ELR (cell line): ENCODE measurements around the gene RAB36.
A peak's percentile ranks its signal among the peaks of the same experiment; 100 is the strongest.

Experiments
- DNase-seq: peaks from one replicate; pipeline ENCODE4 v3.0.0-alpha.2; 2015; ENCODE audit warnings: low read depth

RAB36 gene

GRCh38 chr22:23158516-23159290, 13.4 kb downstream of the RAB36 start:
- no peak for DNase-seq

GRCh38 chr22:23159291-23159630, 14.0 kb downstream of the RAB36 start:
- no peak for DNase-seq

GRCh38 chr22:23161029-23161428, 15.8 kb downstream of the RAB36 start:
- DNase-seq: no peak

- DNase-seq: no peak
Observed at GRCh38 chr22:23161574-23161973, 16.3 kb downstream of the RAB36 start.

- DNase-seq: no peak
Observed at GRCh38 chr22:23163665-23164064, 18.4 kb downstream of the RAB36 start.

GRCh38 chr22:23164091-23164490, 18.8 kb downstream of the RAB36 start:
- no peak for DNase-seq

DNA sequence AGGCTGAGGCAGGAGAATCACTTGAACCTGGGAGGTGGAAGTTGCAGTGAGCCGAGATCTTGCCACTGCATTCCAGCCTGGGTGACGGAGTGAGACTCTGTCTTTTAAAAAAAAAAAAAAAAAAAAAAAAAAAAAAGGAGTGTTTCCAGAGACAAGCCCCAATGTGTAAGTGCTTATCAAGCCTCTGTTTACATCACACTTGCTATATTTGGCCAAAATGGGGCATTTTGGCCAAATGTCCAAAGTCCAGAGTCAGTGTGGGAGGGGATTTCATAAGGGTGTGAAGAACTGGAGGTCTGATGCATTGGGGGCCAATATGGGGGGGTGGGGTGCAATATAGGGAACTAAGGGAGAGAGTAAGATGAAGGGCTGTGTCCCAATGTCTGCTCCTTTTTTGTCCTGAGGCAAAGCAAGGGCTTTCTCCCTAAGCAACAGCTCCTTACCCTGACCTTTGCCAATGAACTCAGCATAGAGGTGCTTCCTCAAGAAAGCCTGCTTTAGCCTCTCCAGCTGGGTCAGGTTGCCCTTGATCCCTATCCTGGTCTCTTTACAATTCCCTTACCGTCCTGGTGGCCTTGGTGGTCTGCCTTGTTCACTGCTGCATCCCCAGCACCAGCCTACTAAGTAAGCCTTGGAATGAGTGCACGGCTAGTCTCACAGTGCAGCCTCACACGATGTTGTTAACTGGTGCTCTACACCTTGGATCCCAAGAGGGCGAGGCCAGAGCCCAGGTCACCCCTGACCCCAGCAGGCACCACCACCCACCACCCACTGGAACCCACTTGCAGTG, 21.0 kb downstream of the RAB36 start:
- no peak for DNase-seq

DNA sequence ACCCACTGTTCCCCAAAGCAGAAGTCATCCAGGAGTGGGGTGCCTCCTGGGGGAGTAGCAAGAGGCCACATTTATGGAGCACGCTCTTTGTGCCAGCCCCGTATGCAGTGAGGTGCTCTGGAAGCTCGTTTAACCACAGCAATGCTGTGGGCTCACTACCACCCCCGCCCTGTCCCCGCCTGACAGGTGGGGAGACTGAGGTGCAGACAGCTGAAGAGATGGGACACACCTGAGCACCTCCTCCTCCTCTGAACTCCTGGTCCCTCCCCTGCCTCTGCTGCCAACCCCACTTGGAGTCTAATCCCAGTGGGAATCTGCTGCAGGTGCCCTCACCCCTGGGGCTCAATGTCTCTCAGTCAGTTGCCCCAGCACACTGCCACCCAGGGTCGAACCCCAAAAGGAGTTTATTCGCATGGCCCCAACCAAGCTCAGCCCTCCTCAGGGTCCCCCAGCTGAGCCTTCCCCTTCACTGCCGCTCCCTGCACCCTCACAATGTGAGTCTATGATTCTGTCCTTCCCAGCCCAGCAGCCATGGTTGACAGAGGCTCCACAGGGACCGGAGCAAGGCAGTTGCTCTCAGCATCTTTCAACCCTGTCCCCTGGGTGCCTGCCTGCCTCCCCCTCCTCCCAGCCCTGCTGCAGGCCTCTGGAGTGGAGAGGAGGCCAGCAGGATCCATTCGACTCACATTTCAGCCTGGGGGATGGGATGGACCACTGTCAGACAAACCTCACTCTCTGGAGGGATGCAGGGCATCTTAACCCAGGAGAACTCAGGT, 21.8 kb downstream of the RAB36 start:
- DNase-seq: no peak

DNA sequence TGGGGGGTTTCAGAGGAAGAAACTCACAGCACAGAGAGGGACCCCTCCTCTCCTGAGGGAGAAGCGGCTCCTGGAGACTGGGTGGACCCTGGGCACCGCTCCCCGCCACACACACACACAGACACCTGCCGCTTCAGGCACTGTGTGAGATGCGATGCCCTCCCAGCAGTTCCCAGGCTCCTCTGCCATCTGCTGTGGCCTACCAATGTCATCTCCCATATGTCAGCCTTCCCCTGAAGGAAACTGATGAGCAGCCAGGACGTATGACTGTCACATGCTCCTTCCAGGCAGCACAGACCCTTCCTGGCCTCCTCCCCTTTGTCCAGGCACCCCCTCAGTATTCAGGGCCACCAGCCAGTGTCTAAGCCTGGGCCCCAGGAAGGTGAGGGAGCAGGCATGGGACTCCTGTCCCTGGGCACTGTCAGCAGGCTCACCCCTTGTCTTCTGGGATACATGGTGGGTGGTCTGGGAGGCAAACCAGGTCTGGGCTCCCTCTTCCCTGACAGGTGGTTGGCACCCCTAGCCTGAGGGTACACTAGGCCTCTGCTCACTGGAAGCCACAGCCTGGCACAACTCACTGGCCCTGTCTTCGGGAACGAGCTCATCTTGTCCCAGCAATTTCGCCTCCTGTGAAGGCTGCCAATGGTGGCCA, 23.2 kb downstream of the RAB36 start:
- no peak for DNase-seq

DNA sequence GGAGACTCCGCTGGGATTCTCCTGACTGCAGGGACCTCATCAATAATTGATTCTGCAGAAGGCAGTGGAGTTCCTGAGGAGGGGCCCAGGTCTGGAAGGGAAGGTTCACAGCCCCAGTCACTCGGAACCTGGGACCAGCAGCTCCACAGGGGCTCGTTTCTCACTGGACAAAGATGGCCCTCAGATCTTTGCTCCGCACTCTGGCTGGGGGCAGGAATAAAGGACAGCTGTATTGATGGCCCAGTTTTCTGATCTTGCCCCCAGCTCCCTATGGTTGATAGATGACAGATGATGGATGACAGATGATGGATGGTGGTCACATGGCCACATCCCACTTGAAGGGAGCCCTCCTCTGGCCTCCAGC, 23.7 kb downstream of the RAB36 start:
- no peak for DNase-seq

DNA sequence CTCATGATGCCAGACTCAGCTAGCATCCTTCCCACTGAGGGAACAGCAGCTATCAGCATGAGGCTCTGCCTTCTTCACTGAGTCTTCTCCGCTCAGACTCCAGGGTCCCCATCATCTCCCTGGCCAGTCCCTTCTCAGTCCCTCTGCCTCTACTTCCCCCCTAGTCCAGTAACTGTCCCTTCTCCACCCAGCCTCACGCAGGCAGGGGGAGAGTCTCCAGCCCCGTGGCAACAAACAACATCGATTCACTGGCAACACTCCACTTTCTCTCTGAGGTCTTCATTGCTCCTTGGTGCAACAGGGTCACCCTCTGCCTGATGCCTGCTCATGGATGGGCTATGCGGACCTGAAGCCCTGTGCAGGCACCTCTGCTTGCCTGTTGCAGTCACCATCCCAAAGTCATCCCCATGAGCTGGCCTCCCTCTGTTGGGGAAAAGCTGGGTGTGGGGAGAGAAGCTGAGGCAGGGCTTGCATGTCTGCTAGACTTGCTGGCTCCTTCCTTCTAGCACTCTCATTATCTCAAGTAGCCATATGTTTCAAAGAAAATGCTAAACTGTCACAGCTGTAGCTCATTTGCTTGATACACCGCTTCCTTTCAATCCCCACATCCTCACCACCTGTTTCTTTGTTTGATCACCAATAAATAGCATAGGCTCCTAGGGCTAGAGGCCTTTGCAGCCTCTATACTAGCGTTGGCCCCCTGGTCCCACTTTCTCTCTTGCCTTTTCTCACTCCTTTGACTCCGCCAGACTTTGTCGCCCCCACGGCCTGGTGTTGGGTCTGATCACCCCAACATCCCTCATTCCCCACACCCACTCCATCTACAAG, 30.8 kb downstream of the RAB36 start:
- DNase-seq: no peak

DNA sequence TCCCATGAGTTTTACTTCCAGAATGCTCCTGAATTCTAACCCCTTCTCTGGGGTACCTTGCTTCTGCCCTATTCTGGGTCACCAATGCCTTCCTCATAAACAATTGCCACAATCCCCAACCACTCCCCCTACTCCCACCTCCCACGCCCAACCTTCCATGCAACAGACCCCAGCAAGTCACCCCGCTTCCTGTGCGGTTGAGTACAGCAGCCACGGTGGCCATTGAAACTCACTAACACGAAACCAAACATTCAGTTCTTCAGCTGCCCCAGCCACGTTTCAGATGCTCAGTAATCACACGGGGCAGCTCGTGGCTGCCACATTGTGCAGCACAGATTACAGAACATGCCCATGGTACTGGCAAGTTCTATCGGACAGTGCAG, 31.4 kb downstream of the RAB36 start:
- DNase-seq: no peak

DNA sequence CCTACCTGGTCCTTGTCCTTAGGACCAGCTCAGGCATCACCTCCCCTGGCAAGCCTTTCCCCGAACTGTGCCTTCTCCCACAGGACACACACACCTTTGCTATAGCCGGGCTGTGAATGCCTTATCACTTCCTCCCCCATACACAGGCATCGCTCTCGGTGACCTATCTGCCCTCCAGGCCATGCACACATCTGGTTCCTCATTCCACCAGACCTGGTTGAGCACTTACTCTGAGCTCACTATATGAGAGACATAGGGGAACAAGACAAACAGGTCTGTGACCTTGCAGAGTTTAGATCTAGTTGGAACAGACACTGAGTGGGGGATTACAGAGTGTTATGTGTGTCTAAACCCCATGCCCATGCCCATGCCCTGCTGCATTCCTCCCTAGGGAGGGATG, 31.9 kb downstream of the RAB36 start:
- no peak for DNase-seq

- peak; percentile 69 for DNase-seq
Observed at GRCh38 chr22:23178512-23179254, 33.4 kb downstream of the RAB36 start.

- DNase-seq: peak; percentile 25
Observed at GRCh38 chr22:23179381-23180299, 34.4 kb downstream of the RAB36 start.

DNA sequence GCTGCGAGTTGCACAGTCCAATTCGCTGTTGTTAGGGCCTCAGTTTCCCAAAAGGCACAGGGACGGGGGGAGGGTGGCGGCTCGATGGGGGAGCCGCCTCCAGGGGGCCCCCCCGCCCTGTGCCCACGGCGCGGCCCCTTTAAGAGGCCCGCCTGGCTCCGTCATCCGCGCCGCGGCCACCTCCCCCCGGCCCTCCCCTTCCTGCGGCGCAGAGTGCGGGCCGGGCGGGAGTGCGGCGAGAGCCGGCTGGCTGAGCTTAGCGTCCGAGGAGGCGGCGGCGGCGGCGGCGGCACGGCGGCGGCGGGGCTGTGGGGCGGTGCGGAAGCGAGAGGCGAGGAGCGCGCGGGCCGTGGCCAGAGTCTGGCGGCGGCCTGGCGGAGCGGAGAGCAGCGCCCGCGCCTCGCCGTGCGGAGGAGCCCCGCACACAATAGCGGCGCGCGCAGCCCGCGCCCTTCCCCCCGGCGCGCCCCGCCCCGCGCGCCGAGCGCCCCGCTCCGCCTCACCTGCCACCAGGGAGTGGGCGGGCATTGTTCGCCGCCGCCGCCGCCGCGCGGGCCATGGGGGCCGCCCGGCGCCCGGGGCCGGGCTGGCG, 35.1 kb downstream of the RAB36 start, which contains the start of gene BCR:
TSS of gene BCR (plus strand) at position 209 of the 592 bp plus-strand sequence. CDS start 452 bp downstream, outside the sequence.
- peak; percentile 73 for DNase-seq

GRCh38 chr22:23180893-23181720, 35.8 kb downstream of the RAB36 start:
- peak; percentile 18 for DNase-seq

DNA sequence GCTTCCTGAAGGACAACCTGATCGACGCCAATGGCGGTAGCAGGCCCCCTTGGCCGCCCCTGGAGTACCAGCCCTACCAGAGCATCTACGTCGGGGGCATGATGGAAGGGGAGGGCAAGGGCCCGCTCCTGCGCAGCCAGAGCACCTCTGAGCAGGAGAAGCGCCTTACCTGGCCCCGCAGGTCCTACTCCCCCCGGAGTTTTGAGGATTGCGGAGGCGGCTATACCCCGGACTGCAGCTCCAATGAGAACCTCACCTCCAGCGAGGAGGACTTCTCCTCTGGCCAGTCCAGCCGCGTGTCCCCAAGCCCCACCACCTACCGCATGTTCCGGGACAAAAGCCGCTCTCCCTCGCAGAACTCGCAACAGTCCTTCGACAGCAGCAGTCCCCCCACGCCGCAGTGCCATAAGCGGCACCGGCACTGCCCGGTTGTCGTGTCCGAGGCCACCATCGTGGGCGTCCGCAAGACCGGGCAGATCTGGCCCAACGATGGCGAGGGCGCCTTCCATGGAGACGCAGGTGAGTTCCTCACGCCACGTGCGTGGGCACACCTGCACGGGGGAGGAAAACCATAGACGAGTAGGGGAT, 36.5 kb downstream of the RAB36 start:
- no peak for DNase-seq
